ENCODE results near the gene PTPRN2.

DNA sequence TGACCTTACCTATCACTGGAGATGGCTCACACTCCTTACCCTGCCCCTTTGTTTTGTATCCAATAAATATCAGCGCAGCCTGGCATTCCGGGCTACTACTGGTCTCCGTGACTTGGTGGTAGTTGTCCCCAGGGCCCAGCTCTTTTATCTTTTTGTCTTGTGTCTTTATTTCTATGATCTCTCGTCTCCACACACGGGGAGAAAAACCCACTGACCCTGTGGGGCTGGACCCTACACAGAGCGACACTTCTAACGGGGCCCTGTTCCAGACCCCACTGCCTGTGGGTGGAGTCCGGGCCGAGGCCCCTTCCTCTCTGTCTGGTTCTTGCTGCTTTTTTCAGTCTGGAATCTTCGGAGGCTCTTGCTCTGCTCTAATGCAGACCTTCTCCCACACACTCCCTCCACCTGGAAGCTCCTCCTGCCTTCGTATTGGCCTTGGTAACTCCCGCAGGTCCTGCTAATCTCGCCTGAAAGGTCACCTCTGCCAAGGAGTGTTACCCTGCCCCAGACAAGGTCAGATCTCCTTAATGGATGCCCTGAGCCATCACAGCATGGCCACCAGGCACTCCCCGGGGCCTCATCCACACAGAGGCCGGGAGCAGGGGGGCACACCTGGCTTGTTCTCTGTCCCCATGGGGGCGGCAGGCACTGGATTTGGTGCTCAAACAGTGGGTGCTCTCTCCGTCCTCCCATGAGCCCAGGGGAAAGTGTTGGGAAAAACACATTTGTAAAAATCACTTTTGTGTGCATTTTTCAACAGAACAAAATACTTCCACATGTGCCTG lies 531.7 kb downstream of the PTPRN2 start:
- TF ChIP-seq, protein P1, sequence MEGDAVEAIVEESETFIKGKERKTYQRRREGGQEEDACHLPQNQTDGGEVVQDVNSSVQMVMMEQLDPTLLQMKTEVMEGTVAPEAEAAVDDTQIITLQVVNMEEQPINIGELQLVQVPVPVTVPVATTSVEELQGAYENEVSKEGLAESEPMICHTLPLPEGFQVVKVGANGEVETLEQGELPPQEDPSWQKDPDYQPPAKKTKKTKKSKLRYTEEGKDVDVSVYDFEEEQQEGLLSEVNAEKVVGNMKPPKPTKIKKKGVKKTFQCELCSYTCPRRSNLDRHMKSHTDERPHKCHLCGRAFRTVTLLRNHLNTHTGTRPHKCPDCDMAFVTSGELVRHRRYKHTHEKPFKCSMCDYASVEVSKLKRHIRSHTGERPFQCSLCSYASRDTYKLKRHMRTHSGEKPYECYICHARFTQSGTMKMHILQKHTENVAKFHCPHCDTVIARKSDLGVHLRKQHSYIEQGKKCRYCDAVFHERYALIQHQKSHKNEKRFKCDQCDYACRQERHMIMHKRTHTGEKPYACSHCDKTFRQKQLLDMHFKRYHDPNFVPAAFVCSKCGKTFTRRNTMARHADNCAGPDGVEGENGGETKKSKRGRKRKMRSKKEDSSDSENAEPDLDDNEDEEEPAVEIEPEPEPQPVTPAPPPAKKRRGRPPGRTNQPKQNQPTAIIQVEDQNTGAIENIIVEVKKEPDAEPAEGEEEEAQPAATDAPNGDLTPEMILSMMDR (IDR thresholded peaks at IDR 0.05): no peak
- TF ChIP-seq EP300 (IDR thresholded peaks at IDR 0.05): no peak
